ENCODE results near the gene BCL7C. TPM values are rescaled to one million over a fixed set of nuclear protein-coding genes. Genes with fewer than 3 reads are reported as not detected.

The BCL7C gene
- total and polyA plus RNA-seq, 2 of the 13 experiments (the other 11 are each of a cell fraction or from before 2014, with no cell fraction given), result 17.7 to 33.8 TPM

GRCh38 chr16:30870904-30871303 is 23.0 kb downstream of the BCL7C start (continued):
- TF ChIP-seq ZFP36L1 (CRISPR knock-in tag; IDR thresholded peaks at IDR 0.05) (no peak), SIN3A (IDR thresholded peaks at IDR 0.05; ENCODE audit: borderline replicate concordance, low read depth, low read length) (no peak), AFF4 (CRISPR knock-in tag; IDR thresholded peaks at IDR 0.05) (no peak), RBM22 (optimal IDR thresholded peaks at IDR 0.05; ENCODE audit: low read length) (no peak), NR2C2 (CRISPR knock-in tag; IDR thresholded peaks at IDR 0.05; ENCODE audit: borderline replicate concordance) (no peak), PHF5A (CRISPR knock-in tag; IDR thresholded peaks at IDR 0.05; ENCODE audit: low read depth, unreplicated experiment) (no peak), SETDB1 (CRISPR knock-in tag; IDR thresholded peaks at IDR 0.05; ENCODE audit: borderline replicate concordance) (no peak)

GRCh38 chr16:30867747-30868146 is 26.1 kb downstream of the BCL7C start:
- Histone ChIP-seq H2AFZ (ENCODE audit: low read length) (no peak overlapping the region), H3K27me3 (ENCODE audit: control insufficient read depth in 1 of 2, insufficient read depth in 2 of 2, low read length in 2 of 2) (no peaks in the 10 kb centered on the region), H3K4me2 (ENCODE audit: low read depth, low read length) (no peak overlapping the region), H3K79me2 (ENCODE audit: insufficient read depth, low read length) (no peaks in the 10 kb centered on the region), H4K20me1 (ENCODE audit: insufficient read depth, low read length) (no peaks in the 10 kb centered on the region), H3K9me3 (ENCODE audit: low read length) (no peaks in the 10 kb centered on the region), H3K4me3 (replicated peaks in 1 of 3; ENCODE audit: insufficient read depth in 1 of 3, low read depth in 2 of 3, low read length in 3 of 3) (no peak overlapping the region), H3K36me3 (replicated peaks in 1 of 2; ENCODE audit: control insufficient read depth in 1 of 2, insufficient read depth in 2 of 2, low read length in 2 of 2) (no peaks in the 10 kb centered on the region; a peak in 2 of 5 replicates), H3K4me1 (ENCODE audit: insufficient read depth, low read length) (no peaks in the 10 kb centered on the region), H3K9ac (ENCODE audit: insufficient read depth, low read depth, low read length) (no peak overlapping the region), H3K27ac (ENCODE audit: extremely low read length, insufficient read depth, low read length) (no peak overlapping the region)
- DNase-seq (ENCODE audit: low spot score), result no peak
- intact Hi-C loops (cut with micrococcal nuclease; ENCODE audit: unreplicated experiment), result no loop called here
- no peak for TF ChIP-seq ONECUT2 (CRISPR knock-in tag; IDR thresholded peaks at IDR 0.05)
- TF ChIP-seq CTCF (CRISPR knock-in tag; IDR thresholded peaks at IDR 0.05), result peak; percentile 10; the same call in 1 of the 2 replicates
- ChIA-PET CTCF (ENCODE audit: low intra/inter-chr PET ratio, low total read pairs) (no interaction called here), POLR2A (interaction anchor here (1.5 kb wide), 1 partner anchor 23 kb away, joined by 7 read pairs; no protein-coding TSS in a partner anchor)
- FAIRE-seq, result peak; percentile 23
- no TSS peak for BruUV-seq (replicated peaks)
- 84% methylated on average over 5 of the region's 5 CpGs for WGBS (ENCODE audit: low lambda C conversion rate)
- ATAC-seq, result peak; percentile 76
- in situ Hi-C loops (cut with HindIII; ENCODE audit: extremely low pct_ligation_motif_present, low pct_unique_long_range_greater_than_20kb), result no loop called here

All from HepG2 (cell line).